CD14-positive monocyte (primary cell): ENCODE results near the gene MRO. TPM values are rescaled to one million over a fixed set of nuclear protein-coding genes. Genes with fewer than 3 reads are reported as not detected.

Experiments used
- DNase-seq, 3 donors: peaks; one replicate each; pipeline ENCODE4 v3.0.0-alpha.2; 2011 to 2022
- H2AFZ ChIP-seq: 2 replicates; pipeline ENCODE4 v1.6.0; 2012; ENCODE audit warnings: mild to moderate bottlenecking, low read depth, low read length, inconsistent platforms; ENCODE audit not compliant: insufficient read depth, poor library complexity, severe bottlenecking
- H3K27ac ChIP-seq, 2 donors: 1 replicate in 1 of 2; 2 replicates in 1 of 2; pipeline ENCODE4 v1.5.1; 2012 to 2013; ENCODE audit warnings: low read length in 2 of 2, control low read depth in 1 of 2, inconsistent platforms in 1 of 2, low read depth in 1 of 2, mild to moderate bottlenecking in 1 of 2
- H3K27me3 ChIP-seq, 2 donors: one replicate each; pipeline versions ENCODE4 v1.6.0 to v1.6.1; 2011 to 2013; ENCODE audit warnings: low read length in 2 of 2; ENCODE audit not compliant: control insufficient read depth in 2 of 2, insufficient read depth in 2 of 2
- H3K36me3 ChIP-seq, 2 donors: replicated peaks in 1 of 2; 1 replicate in 1 of 2; 2 replicates in 1 of 2; pipeline versions ENCODE4 v1.5.1 to v1.6.1; 2012 to 2013; ENCODE audit warnings: low read length in 2 of 2, control low read depth in 1 of 2, inconsistent platforms in 1 of 2, mild to moderate bottlenecking in 1 of 2; ENCODE audit not compliant: insufficient read depth in 2 of 2, control insufficient read depth in 1 of 2
- H3K4me1 ChIP-seq, 2 donors: 1 replicate in 1 of 2; 2 replicates in 1 of 2; pipeline versions ENCODE4 v1.5.1 to v1.6.1; 2012 to 2013; ENCODE audit warnings: low read length in 2 of 2, control low read depth in 1 of 2, inconsistent platforms in 1 of 2, mild to moderate bottlenecking in 1 of 2, moderate library complexity in 1 of 2; ENCODE audit not compliant: insufficient read depth in 2 of 2, control insufficient read depth in 1 of 2
- H3K4me2 ChIP-seq: replicated peaks from 2 replicates; pipeline ENCODE3; 2012; ENCODE audit warnings: low read length, moderate library complexity, mild to moderate bottlenecking; ENCODE audit not compliant: poor library complexity, severe bottlenecking; ENCODE audit errors: extremely low read depth
- H3K4me3 ChIP-seq, 3 experiments: fragments of 200-600 bp in 1 of 3; sonication (generic) in 1 of 3; replicated peaks in 1 of 3; 1 replicate in 2 of 3; 2 replicates in 1 of 3; pipeline ENCODE4 v1.5.1; 2011 to 2013; ENCODE audit warnings: low read length in 3 of 3, mild to moderate bottlenecking in 3 of 3, control low read depth in 2 of 3, low read depth in 2 of 3, inconsistent platforms in 1 of 3, moderate library complexity in 1 of 3
- H3K79me2 ChIP-seq: 2 replicates; pipeline ENCODE4 v1.6.0; 2012; ENCODE audit warnings: mild to moderate bottlenecking, control low read depth, inconsistent platforms, low read length, moderate library complexity; ENCODE audit not compliant: insufficient read depth
- H3K9ac ChIP-seq: 2 replicates; pipeline ENCODE4 v1.6.0; 2017; ENCODE audit warnings: low read length, mild to moderate bottlenecking; ENCODE audit not compliant: insufficient read depth, poor library complexity, severe bottlenecking
- H3K9me3 ChIP-seq, 2 donors: replicated peaks in 1 of 2; 1 replicate in 1 of 2; 2 replicates in 1 of 2; pipeline versions ENCODE4 v1.5.1 to v1.6.1; 2012 to 2013; ENCODE audit warnings: low read length in 2 of 2, control low read depth in 1 of 2; ENCODE audit not compliant: control insufficient read depth in 1 of 2, insufficient read depth in 1 of 2
- H4K20me1 ChIP-seq: 2 replicates; pipeline ENCODE4 v1.6.0; 2012; ENCODE audit warnings: mild to moderate bottlenecking, low read length, control low read depth, moderate library complexity; ENCODE audit not compliant: insufficient read depth
- H3K27ac Mint-ChIP-seq, 7 donors: one replicate each; pipeline ENCODE4 v1.8.0; 2020; ENCODE audit warnings: mild to moderate bottlenecking in 7 of 7, mixed read lengths in 7 of 7, moderate library complexity in 6 of 7, inconsistent platforms in 2 of 7
- H3K27me3 Mint-ChIP-seq, 3 donors: one replicate each; pipeline ENCODE4 v1.8.0; 2021 to 2022; ENCODE audit warnings: low read depth in 3 of 3, mild to moderate bottlenecking in 3 of 3, mixed read lengths in 3 of 3, moderate library complexity in 3 of 3, inconsistent platforms in 1 of 3
- H3K36me3 Mint-ChIP-seq, 2 donors: one replicate each; pipeline ENCODE4 v1.8.0; 2020; ENCODE audit warnings: mixed read lengths in 2 of 2, inconsistent platforms in 1 of 2, mild to moderate bottlenecking in 1 of 2
- H3K4me1 Mint-ChIP-seq: one replicate; pipeline ENCODE4 v1.8.0; 2020; ENCODE audit warnings: mild to moderate bottlenecking, mixed read lengths
- H3K4me3 Mint-ChIP-seq, 2 donors: one replicate each; pipeline ENCODE4 v1.8.0; 2020; ENCODE audit warnings: mild to moderate bottlenecking in 2 of 2, mixed read lengths in 2 of 2, moderate library complexity in 1 of 2
- H3K9me3 Mint-ChIP-seq, 7 donors: one replicate each; pipeline ENCODE4 v1.8.0; 2020 to 2022; ENCODE audit warnings: mixed read lengths in 7 of 7, mild to moderate bottlenecking in 6 of 7, moderate library complexity in 6 of 7, inconsistent platforms in 2 of 7
- CTCF ChIP-seq: fragments of 200-600 bp; IDR thresholded peaks from one replicate; pipeline ENCODE4 v1.8.0; 2022; ENCODE audit warnings: antibody characterized with exemption, mild to moderate bottlenecking
- WGBS: methylation state at CpG from one replicate; pipeline ENCODE4 v1.1.5; 2013; ENCODE audit warnings: missing lambda C conversion rate; ENCODE audit not compliant: insufficient coverage; 5-methylcytosine and 5-hydroxymethylcytosine counted together
- intact Hi-C, 2 donors: fragments of 100-400 bp; cut with micrococcal nuclease; formaldehyde crosslinking; loops; one replicate each; pipeline versions ENCODE4 v1.15.0 to v1.15.1; 2023
- polyA plus RNA-seq, 3 donors: library from polyadenylated mRNA; depleted of rRNA in 1 of 3; unstranded in 2 of 3; stranded (reverse) in 1 of 3; fragments of 300-500 nt in 2 of 3; fragments of >200 nt in 1 of 3; fragmentation: Illumina TruSeq in 2 of 3; gene quantifications; 1 replicate in 2 of 3; 2 replicates in 1 of 3; pipeline ENCODE4 v1.2.3, GENCODE V29; 2012 to 2021

MRO gene
- polyA plus RNA-seq, 3 donors, result 0.01 TPM; not detected in 2

DNA sequence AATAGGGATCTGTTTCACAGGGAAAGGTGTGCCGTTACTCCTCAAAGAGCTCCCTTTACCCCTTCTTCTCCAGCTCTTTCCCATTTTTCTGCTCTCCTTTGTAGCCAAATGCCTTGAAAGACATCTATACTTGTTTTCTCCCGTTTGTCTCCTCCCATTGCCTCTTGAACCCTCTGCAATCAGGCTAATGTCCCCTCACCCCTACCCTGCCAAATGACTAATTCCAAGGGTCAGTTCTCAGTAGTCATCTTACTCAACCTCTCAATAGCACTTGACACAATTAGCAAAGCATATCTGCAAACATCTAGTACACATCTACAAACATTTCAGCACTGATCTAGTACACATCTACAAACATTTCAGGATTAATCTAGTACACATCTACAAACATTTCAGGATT lies 12.6 kb downstream of the MRO start:
- Histone ChIP-seq H3K36me3 (no peaks in the 10 kb centered on the region), H3K79me2 (no peaks in the 10 kb centered on the region), H3K4me2 (no peak overlapping the region), H4K20me1 (no peaks in the 10 kb centered on the region), H3K9me3 (no peaks in the 10 kb centered on the region), H3K27ac (no peak overlapping the region), H3K4me3 (no peak overlapping the region), H3K27me3 (no peaks in the 10 kb centered on the region), H2AFZ (no peak overlapping the region), H3K4me1 (peaks cover 40 to 51% of the 10 kb centered on the region in 2 donors), H3K9ac (peak overlapping the region; percentile 60)
- H3K27ac Mint-ChIP-seq, result peak overlapping the region in 5 of 7 donors; percentile 69 to 98 (median 91)
- no peak for TF ChIP-seq CTCF
- H3K9me3 Mint-ChIP-seq, result peaks cover 0 to 1% (median 0%) of the 10 kb centered on the region in 7 donors
- peaks cover 39% of the 10 kb centered on the region for H3K4me1 Mint-ChIP-seq
- WGBS, result 86% methylated on average over 1 of the region's 2 CpGs
- H3K36me3 Mint-ChIP-seq, result peaks cover 0 to 3% of the 10 kb centered on the region in 2 donors
- H3K4me3 Mint-ChIP-seq, result no peak overlapping the region
- intact Hi-C loops, result loop anchor here in 1 of 2 donors (10.0 kb wide), 1 partner anchor 228 kb away; the partner anchor contains the start of gene SMAD4
- peaks cover 0 to 6% (median 5%) of the 10 kb centered on the region in 3 donors for H3K27me3 Mint-ChIP-seq
- no peak for DNase-seq

DNA sequence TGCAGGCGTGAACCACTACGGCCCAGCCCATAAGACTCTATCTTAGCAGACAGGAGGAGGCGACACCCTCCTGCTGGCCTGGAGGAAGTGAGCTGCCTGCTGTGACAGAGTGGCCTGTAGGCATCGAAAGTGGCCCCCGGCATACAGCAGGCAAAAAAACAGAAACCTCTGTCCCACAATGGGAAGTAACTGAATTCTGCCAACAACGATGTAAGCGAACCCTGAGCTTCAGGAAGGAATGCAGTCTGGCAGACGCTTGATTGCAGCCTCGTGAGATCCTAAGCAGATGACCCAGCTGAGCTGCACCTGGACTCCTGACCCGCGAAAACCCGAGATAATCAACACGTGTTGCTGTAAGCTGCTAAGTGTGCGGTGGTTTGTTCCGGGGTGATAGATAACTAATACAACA lies 13.6 kb downstream of the MRO start:
- Histone ChIP-seq H4K20me1 (no peaks in the 10 kb centered on the region), H3K27ac (peak overlapping the region; percentile 81 to 87), H3K9me3 (no peaks in the 10 kb centered on the region), H3K9ac (peak overlapping the region; percentile 60), H3K27me3 (no peaks in the 10 kb centered on the region), H3K36me3 (no peaks in the 10 kb centered on the region), H3K79me2 (no peaks in the 10 kb centered on the region), H2AFZ (peak overlapping the region; percentile 88), H3K4me2 (peak overlapping the region; percentile 71), H3K4me3 (peak overlapping the region; percentile 6 to 60 (median 8)), H3K4me1 (peaks cover 40 to 51% of the 10 kb centered on the region in 2 donors)
- WGBS, result 0% methylated on average over 9 of the region's 15 CpGs
- peak overlapping the region; percentile 85 to 98 (median 91) for H3K27ac Mint-ChIP-seq
- intact Hi-C loops, result loop anchor here in 1 of 2 donors (10.0 kb wide), 1 partner anchor 229 kb away; the partner anchor contains the start of gene SMAD4
- H3K27me3 Mint-ChIP-seq, result peaks cover 2 to 6% (median 5%) of the 10 kb centered on the region in 3 donors
- H3K9me3 Mint-ChIP-seq, result peaks cover 0 to 1% (median 0%) of the 10 kb centered on the region in 7 donors
- H3K4me3 Mint-ChIP-seq, result peak overlapping the region; percentile 59 to 84
- H3K4me1 Mint-ChIP-seq, result peaks cover 39% of the 10 kb centered on the region
- peak; percentile 74 to 82 (median 76) for DNase-seq
- TF ChIP-seq CTCF, result no peak
- H3K36me3 Mint-ChIP-seq, result peaks cover 0 to 3% of the 10 kb centered on the region in 2 donors
